NK-92 (cell line): Measurements from ENCODE around the gene GNPTG.

Experiments used
- DNase-seq: peaks from one replicate; lab custom pipeline; 2025; ENCODE audit not compliant: unreplicated experiment; lab: John Stamatoyannopoulos, UW

The GNPTG gene

GRCh38 chr16:1393613-1394176 lies 42.0 kb downstream of the GNPTG start:
- DNase-seq: no peak

- no peak for DNase-seq
Measured at GRCh38 chr16:1394367-1394951, 42.7 kb downstream of the GNPTG start.

GRCh38 chr16:1395444-1396031 lies 43.8 kb downstream of the GNPTG start:
- DNase-seq: no peak

- no peak for DNase-seq
Measured at GRCh38 chr16:1397779-1398178, 46.0 kb downstream of the GNPTG start.

- DNase-seq: no peak
Measured at GRCh38 chr16:1398351-1398750, 46.6 kb downstream of the GNPTG start.

GRCh38 chr16:1398826-1399581 lies 47.3 kb downstream of the GNPTG start:
- no peak for DNase-seq

GRCh38 chr16:1401061-1401757 lies 49.5 kb downstream of the GNPTG start:
- no peak for DNase-seq

GRCh38 chr16:1401758-1402154 lies 50.0 kb downstream of the GNPTG start:
- DNase-seq: no peak

GRCh38 chr16:1403036-1403435 lies 51.3 kb downstream of the GNPTG start:
- no peak for DNase-seq

GRCh38 chr16:1403733-1404132 lies 52.0 kb downstream of the GNPTG start:
- DNase-seq: no peak

- DNase-seq: no peak
Measured at GRCh38 chr16:1407753-1408152, 56.0 kb downstream of the GNPTG start.

- DNase-seq: peak; percentile 67
Measured at GRCh38 chr16:1408171-1408837, 56.6 kb downstream of the GNPTG start.

- DNase-seq: no peak
Measured at GRCh38 chr16:1412847-1413246, 61.1 kb downstream of the GNPTG start.
